ENCODE data around the gene MICAL2. TPM values are rescaled to one million over a fixed set of nuclear protein-coding genes. Genes with fewer than 3 reads are reported as not detected.

Gene MICAL2
- total RNA-seq, 1 donor = 156 TPM

- Histone ChIP-seq H3K27me3 (ENCODE audit: insufficient read depth, low read length) (no peaks in the 10 kb centered on the region), H3K79me2 (ENCODE audit: insufficient read depth, low read length) (peaks cover 98% of the 10 kb centered on the region), H3K27ac (ENCODE audit: low read depth, low read length) (peak overlapping the region; percentile 62), H3K4me3 (ENCODE audit: insufficient read depth, low read length) (no peak overlapping the region), H3K4me1 (ENCODE audit: insufficient read depth, low read length) (peaks cover 77% of the 10 kb centered on the region), H4K20me1 (ENCODE audit: insufficient read depth, low read length) (peaks cover 56% of the 10 kb centered on the region), H3K9me3 (ENCODE audit: low read depth, low read length) (no peaks in the 10 kb centered on the region), H3K4me2 (ENCODE audit: insufficient read depth, low read length) (no peak overlapping the region), H3K36me3 (ENCODE audit: insufficient read depth, low read length) (peaks cover 79% of the 10 kb centered on the region), H2AFZ (ENCODE audit: low read length) (no peak overlapping the region)
- no peak for DNase-seq (ENCODE audit: insufficient read length, low spot score, missing footprints)
- peak; percentile 13 for TF ChIP-seq CTCF (IDR thresholded peaks at IDR 0.05; ENCODE audit: extremely low read depth, low read depth, low read length)
These were observed 8.6 kb downstream of the MICAL2 start for GRCh38 chr11:12118949-12119348.

- Histone ChIP-seq H3K79me2 (ENCODE audit: insufficient read depth, low read length) (peaks cover 98% of the 10 kb centered on the region), H2AFZ (ENCODE audit: low read length) (no peak overlapping the region), H3K27ac (ENCODE audit: low read depth, low read length) (peak overlapping the region; percentile 62), H4K20me1 (ENCODE audit: insufficient read depth, low read length) (peaks cover 51% of the 10 kb centered on the region), H3K9me3 (ENCODE audit: low read depth, low read length) (no peaks in the 10 kb centered on the region), H3K4me2 (ENCODE audit: insufficient read depth, low read length) (no peak overlapping the region), H3K4me3 (ENCODE audit: insufficient read depth, low read length) (no peak overlapping the region), H3K4me1 (ENCODE audit: insufficient read depth, low read length) (peaks cover 77% of the 10 kb centered on the region), H3K27me3 (ENCODE audit: insufficient read depth, low read length) (no peaks in the 10 kb centered on the region), H3K36me3 (ENCODE audit: insufficient read depth, low read length) (peaks cover 79% of the 10 kb centered on the region)
- TF ChIP-seq CTCF (IDR thresholded peaks at IDR 0.05; ENCODE audit: extremely low read depth, low read depth, low read length) = no peak
- no peak for DNase-seq (ENCODE audit: insufficient read length, low spot score, missing footprints)
These were observed 9.1 kb downstream of the MICAL2 start for GRCh38 chr11:12119502-12119901.

- TF ChIP-seq CTCF (IDR thresholded peaks at IDR 0.05; ENCODE audit: extremely low read depth, low read depth, low read length) = no peak
- H4K20me1 ChIP-seq (ENCODE audit: insufficient read depth, low read length) = peaks cover 49% of the 10 kb centered on the region
- peaks cover 78% of the 10 kb centered on the region for H3K36me3 ChIP-seq (ENCODE audit: insufficient read depth, low read length)
- H2AFZ ChIP-seq (ENCODE audit: low read length) = no peak overlapping the region
- no peaks in the 10 kb centered on the region for H3K27me3 ChIP-seq (ENCODE audit: insufficient read depth, low read length)
- peaks cover 98% of the 10 kb centered on the region for H3K79me2 ChIP-seq (ENCODE audit: insufficient read depth, low read length)
- peak; percentile 83 for DNase-seq (ENCODE audit: insufficient read length, low spot score, missing footprints)
- peaks cover 78% of the 10 kb centered on the region for H3K4me1 ChIP-seq (ENCODE audit: insufficient read depth, low read length)
- no peaks in the 10 kb centered on the region for H3K9me3 ChIP-seq (ENCODE audit: low read depth, low read length)
- H3K4me2 ChIP-seq (ENCODE audit: insufficient read depth, low read length) = peak overlapping the region; percentile 14
- peak overlapping the region; percentile 62 for H3K27ac ChIP-seq (ENCODE audit: low read depth, low read length)
- H3K4me3 ChIP-seq (ENCODE audit: insufficient read depth, low read length) = no peak overlapping the region
These were observed 9.9 kb downstream of the MICAL2 start for GRCh38 chr11:12120031-12121008.

GRCh38 chr11:12121011-12121410 lies 10.6 kb downstream of the MICAL2 start:
- H3K36me3 ChIP-seq (ENCODE audit: insufficient read depth, low read length) = peaks cover 79% of the 10 kb centered on the region
- H3K27ac ChIP-seq (ENCODE audit: low read depth, low read length) = peak overlapping the region; percentile 62
- H3K27me3 ChIP-seq (ENCODE audit: insufficient read depth, low read length) = no peaks in the 10 kb centered on the region
- H3K79me2 ChIP-seq (ENCODE audit: insufficient read depth, low read length) = peaks cover 98% of the 10 kb centered on the region
- H2AFZ ChIP-seq (ENCODE audit: low read length) = no peak overlapping the region
- H4K20me1 ChIP-seq (ENCODE audit: insufficient read depth, low read length) = peaks cover 52% of the 10 kb centered on the region
- H3K4me2 ChIP-seq (ENCODE audit: insufficient read depth, low read length) = no peak overlapping the region
- TF ChIP-seq CTCF (IDR thresholded peaks at IDR 0.05; ENCODE audit: extremely low read depth, low read depth, low read length) = no peak
- H3K9me3 ChIP-seq (ENCODE audit: low read depth, low read length) = no peaks in the 10 kb centered on the region
- H3K4me1 ChIP-seq (ENCODE audit: insufficient read depth, low read length) = peaks cover 85% of the 10 kb centered on the region
- no peak for DNase-seq (ENCODE audit: insufficient read length, low spot score, missing footprints)
- H3K4me3 ChIP-seq (ENCODE audit: insufficient read depth, low read length) = no peak overlapping the region

Measured in osteoblast (primary cell).